Thoracic aorta (tissue), 2 donors: ENCODE measurements around the gene XRCC4. TPM values are rescaled to one million over a fixed set of nuclear protein-coding genes. Genes with fewer than 3 reads are reported as not detected.

Source experiments
- ATAC-seq: fragments of 150-250 bp; one replicate; pipeline ENCODE4 v1.8.0; 2017; ENCODE audit warnings: low read depth; ENCODE audit not compliant: insufficient number of reproducible peaks, low FRiP score
- DNase-seq: peaks from one replicate; pipeline ENCODE4 v3.0.0-alpha.2; 2020; ENCODE audit warnings: low spot score
- H3K27ac ChIP-seq, 2 donors: fragments of 200-600 bp; sonication (generic); 1 replicate in 1 of 2; 2 replicates in 1 of 2; pipeline ENCODE4 v1.5.1; 2016; ENCODE audit warnings: mild to moderate bottlenecking in 2 of 2, moderate library complexity in 2 of 2
- H3K27me3 ChIP-seq: fragments of 200-600 bp; sonication (generic); replicated peaks from 2 replicates; pipeline ENCODE4 v1.6.0; 2016; ENCODE audit warnings: mild to moderate bottlenecking; ENCODE audit not compliant: insufficient read depth
- H3K36me3 ChIP-seq: fragments of 200-600 bp; sonication (generic); one replicate; pipeline ENCODE4 v1.5.1; 2016
- H3K4me1 ChIP-seq, 2 donors: fragments of 200-600 bp; sonication (generic); 1 replicate in 1 of 2; 2 replicates in 1 of 2; pipeline versions ENCODE4 v1.5.1 to v1.6.0; 2016; ENCODE audit warnings: low read depth in 2 of 2, mild to moderate bottlenecking in 1 of 2; ENCODE audit not compliant: control insufficient read depth in 1 of 2
- H3K4me3 ChIP-seq: fragments of 200-600 bp; sonication (generic); 2 replicates; pipeline ENCODE4 v1.5.1; 2016; ENCODE audit warnings: mild to moderate bottlenecking
- H3K9me3 ChIP-seq: fragments of 200-600 bp; sonication (generic); 2 replicates; pipeline ENCODE4 v1.5.1; 2016
- CTCF ChIP-seq: fragments of 200-600 bp; sonication (generic); IDR thresholded peaks from one replicate; pipeline ENCODE4 v1.5.1; 2019; ENCODE audit warnings: antibody characterized with exemption
- total RNA-seq, 2 donors: library from RNA; depleted of rRNA; stranded (reverse); fragments of >200 nt; gene quantifications; one replicate each; pipeline versions ENCODE4 v1.1.0 to v1.2.3, GENCODE V29; 2016

XRCC4 gene
- total RNA-seq, 2 donors from 2014 or later, result 7.8 to 11.1 TPM

GRCh38 chr5:83085106-83085505 is 7.8 kb downstream of the XRCC4 start:
- Histone ChIP-seq H3K27me3 (no peaks in the 10 kb centered on the region), H3K4me1 (no peaks in the 10 kb centered on the region), H3K36me3 (no peaks in the 10 kb centered on the region), H3K27ac (no peak overlapping the region), H3K4me3 (no peak overlapping the region), H3K9me3 (no peaks in the 10 kb centered on the region)
- DNase-seq (no peak), ATAC-seq (no peak)
- TF ChIP-seq CTCF, result no peak

DNA sequence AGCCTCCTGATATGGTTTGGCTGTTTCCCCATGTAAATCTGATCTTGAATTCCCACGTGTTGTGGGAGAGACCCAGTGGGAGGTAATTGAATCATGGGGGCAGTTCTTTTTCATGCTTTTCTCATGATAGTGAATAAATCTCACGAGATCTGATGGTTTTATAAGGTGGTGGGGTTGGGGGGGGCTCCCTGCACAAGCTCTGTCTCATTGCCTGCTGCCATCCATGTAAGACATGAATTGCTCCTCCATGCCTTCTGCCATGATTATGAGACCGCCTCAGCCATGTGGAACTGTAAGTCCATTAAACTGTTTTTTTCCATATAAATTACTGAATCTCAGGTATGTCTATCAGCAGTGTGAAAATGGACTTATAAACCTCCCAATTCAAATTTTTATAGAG is 12.8 kb downstream of the XRCC4 start:
- no peak for DNase-seq
- Histone ChIP-seq H3K4me1 (no peaks in the 10 kb centered on the region), H3K27me3 (no peaks in the 10 kb centered on the region), H3K9me3 (peaks cover 8% of the 10 kb centered on the region), H3K4me3 (no peak overlapping the region), H3K36me3 (no peaks in the 10 kb centered on the region), H3K27ac (no peak overlapping the region)
- no peak for TF ChIP-seq CTCF
- no peak for ATAC-seq

- Histone ChIP-seq H3K4me3 (no peak overlapping the region), H3K27ac (no peak overlapping the region), H3K36me3 (no peaks in the 10 kb centered on the region), H3K4me1 (peaks cover 9 to 20% of the 10 kb centered on the region in 2 donors), H3K27me3 (no peaks in the 10 kb centered on the region), H3K9me3 (peaks cover 8% of the 10 kb centered on the region)
- DNase-seq (no peak), ATAC-seq (no peak)
- no peak for TF ChIP-seq CTCF
These were observed 15.3 kb downstream of the XRCC4 start for GRCh38 chr5:83092619-83093018.

- Histone ChIP-seq H3K4me1 (peaks cover 14 to 27% of the 10 kb centered on the region in 2 donors), H3K36me3 (no peaks in the 10 kb centered on the region), H3K27me3 (no peaks in the 10 kb centered on the region), H3K27ac (no peak overlapping the region), H3K4me3 (no peak overlapping the region), H3K9me3 (peaks cover 8% of the 10 kb centered on the region)
- TF ChIP-seq CTCF, result no peak
- no peak for ATAC-seq
- DNase-seq, result no peak
These were observed 16.3 kb downstream of the XRCC4 start for GRCh38 chr5:83093692-83094091.

DNA sequence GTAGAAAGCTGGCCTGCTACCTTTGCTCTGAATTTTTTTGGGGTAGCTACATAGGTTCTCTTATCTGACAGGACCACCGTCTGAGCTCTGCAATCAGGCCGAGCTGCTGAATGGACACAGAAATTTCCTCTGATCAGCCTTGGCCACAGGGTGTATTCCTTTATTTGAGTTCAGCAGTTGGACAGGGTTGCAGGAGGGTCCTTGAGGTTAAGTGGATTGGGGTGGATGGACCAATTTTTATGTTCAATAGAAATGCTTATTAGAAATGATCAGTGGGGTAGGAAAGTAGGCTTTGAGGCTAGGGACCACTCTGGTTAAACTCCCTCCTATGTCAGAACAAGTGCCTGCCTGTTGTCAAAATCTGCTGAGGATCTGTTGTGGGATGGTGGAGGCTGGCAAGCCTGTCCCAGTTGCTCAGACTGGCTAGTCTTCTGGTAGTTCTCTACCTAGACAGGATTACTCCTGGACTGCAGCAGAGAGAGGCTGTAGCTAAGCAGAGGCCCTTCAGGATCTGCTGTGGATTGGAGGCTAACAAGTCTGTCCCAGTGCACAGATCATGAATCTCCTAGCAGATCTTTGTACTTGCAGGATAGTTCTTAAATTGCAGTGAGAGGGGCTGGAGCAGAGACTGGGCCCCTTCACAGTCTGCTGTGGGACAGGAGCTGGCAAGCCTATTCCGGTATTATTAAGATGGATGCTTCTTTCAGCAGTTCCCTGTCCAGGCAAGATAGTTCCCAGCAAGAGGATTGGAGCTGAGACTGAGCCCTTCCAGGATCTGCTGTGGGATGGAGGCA is 18.0 kb downstream of the XRCC4 start:
- ATAC-seq, result no peak
- peaks cover 8% of the 10 kb centered on the region for H3K9me3 ChIP-seq

More for the DNA sequence above, 18.0 kb downstream of the XRCC4 start:
- H3K4me1 ChIP-seq, result peaks cover 14 to 27% of the 10 kb centered on the region in 2 donors
- no peak for DNase-seq
- H3K27me3 ChIP-seq, result no peaks in the 10 kb centered on the region
- peak overlapping the region in 1 of 2 donors; percentile 41 for H3K27ac ChIP-seq
- no peaks in the 10 kb centered on the region for H3K36me3 ChIP-seq
- H3K4me3 ChIP-seq, result no peak overlapping the region
- no peak for TF ChIP-seq CTCF
